Calu3 (cell line): ENCODE measurements around the gene DGCR2. TPM values are rescaled to one million over a fixed set of nuclear protein-coding genes. Genes with fewer than 3 reads are reported as not detected.

Experiments
- BruUV-seq: library from RNA; stranded (reverse); fragments of 400-500 nt; replicated peaks from 2 replicates; lab custom pipeline; 2021; lab: Mats Ljungman, UMichigan
- CTCF ChIA-PET: fragments of 300-600 bp; sonication (Branson Sonifier 250); formaldehyde crosslinking; loops from one replicate; lab custom pipeline; 2022; ENCODE audit warnings: antibody characterized with exemption; lab: Charles Lee
- DNase-seq: peaks from one replicate; pipeline ENCODE4 v3.0.0; 2022
- H3K27ac Mint-ChIP-seq: one replicate; pipeline ENCODE4 v1.8.0; 2022; ENCODE audit warnings: mixed read lengths; ENCODE audit not compliant: unreplicated experiment
- H3K27me3 Mint-ChIP-seq: one replicate; pipeline ENCODE4 v1.8.0; 2022; ENCODE audit warnings: mixed read lengths; ENCODE audit not compliant: unreplicated experiment
- H3K36me3 Mint-ChIP-seq: one replicate; pipeline ENCODE4 v1.8.0; 2022; ENCODE audit warnings: mild to moderate bottlenecking, moderate library complexity, mixed read lengths; ENCODE audit not compliant: insufficient read depth, unreplicated experiment
- H3K4me1 Mint-ChIP-seq: one replicate; pipeline ENCODE4 v1.8.0; 2022; ENCODE audit warnings: mild to moderate bottlenecking, low read depth, mixed read lengths; ENCODE audit not compliant: unreplicated experiment
- H3K4me3 Mint-ChIP-seq: one replicate; pipeline ENCODE4 v1.8.0; 2022; ENCODE audit warnings: mild to moderate bottlenecking, low read depth, moderate library complexity, mixed read lengths; ENCODE audit not compliant: unreplicated experiment
- H3K9me3 Mint-ChIP-seq: one replicate; pipeline ENCODE4 v1.8.0; 2022; ENCODE audit warnings: low read depth, mixed read lengths; ENCODE audit not compliant: unreplicated experiment
- CTCF ChIP-seq: fragments of 200-600 bp; IDR thresholded peaks from one replicate; pipeline ENCODE4 v1.8.0; 2022; ENCODE audit warnings: antibody characterized with exemption; ENCODE audit not compliant: unreplicated experiment
- intact Hi-C: fragments of 100-400 bp; cut with micrococcal nuclease; formaldehyde crosslinking; loops from one replicate; pipeline ENCODE4 v1.10.0; 2022; ENCODE audit not compliant: unreplicated experiment
- total RNA-seq: library from RNA; stranded (reverse); gene quantifications from 2 replicates; pipeline ENCODE4 v1.2.3, GENCODE V29; 2022

Gene DGCR2
- total RNA-seq, 1 experiment from 2014 or later, result 76.4 TPM

DNA sequence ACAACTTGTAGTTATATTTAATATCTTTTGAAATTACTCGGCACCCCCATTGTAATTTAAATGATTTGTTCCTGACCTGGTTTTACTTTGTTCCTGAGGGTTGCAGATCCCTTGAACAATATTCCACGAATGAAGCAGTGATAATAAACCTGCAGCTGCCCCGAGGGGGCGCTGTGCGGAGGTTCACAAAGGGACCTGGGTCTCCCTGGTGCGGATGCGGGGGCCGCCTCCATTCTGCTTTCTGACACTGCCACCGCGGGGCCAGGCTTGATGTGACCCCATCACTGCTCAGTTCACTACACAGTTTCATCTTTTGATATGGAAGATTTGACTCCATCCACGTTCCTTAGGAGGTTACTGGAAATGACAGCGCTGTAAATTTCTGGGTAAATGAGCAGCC lies 123.2 kb downstream of the DGCR2 start:
- CTCF ChIA-PET, result interaction anchor here (0.7 kb wide), 1 partner anchor 24 kb away, joined by 4 read pairs; no protein-coding TSS in a partner anchor
- Mint-ChIP-seq H3K27ac (no peak overlapping the region), H3K36me3 (no peaks in the 10 kb centered on the region), H3K9me3 (no peaks in the 10 kb centered on the region), H3K4me1 (peaks cover 9% of the 10 kb centered on the region), H3K27me3 (peaks cover 13% of the 10 kb centered on the region), H3K4me3 (no peak overlapping the region)
- BruUV-seq, result no TSS peak
- no peak for TF ChIP-seq CTCF
- intact Hi-C loops, result no loop called here
- no peak for DNase-seq

DNA sequence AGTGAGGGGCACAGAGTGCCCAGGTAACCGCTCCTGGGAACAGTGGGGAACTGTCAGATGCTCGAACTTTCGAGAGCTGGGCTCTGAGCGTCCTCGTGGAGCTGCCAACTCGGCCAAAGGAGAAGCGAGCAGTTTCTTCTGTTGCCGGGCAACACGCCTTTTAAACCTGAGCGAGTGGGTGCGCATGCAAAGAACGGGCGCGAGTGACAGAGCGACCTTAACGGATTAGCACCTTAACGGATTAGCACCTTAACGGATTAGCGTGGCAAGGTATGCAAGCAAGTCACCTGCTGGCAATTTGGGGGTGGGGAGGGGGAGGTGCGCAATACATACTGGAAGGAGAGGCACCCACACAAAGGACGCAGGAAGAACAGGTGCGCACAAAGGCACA lies 124.3 kb downstream of the DGCR2 start:
- H3K4me3 Mint-ChIP-seq, result no peak overlapping the region
- no TSS peak for BruUV-seq
- CTCF ChIA-PET, result no interaction called here
- no peak overlapping the region for H3K27ac Mint-ChIP-seq
- TF ChIP-seq CTCF, result no peak
- H3K27me3 Mint-ChIP-seq, result peaks cover 19% of the 10 kb centered on the region
- intact Hi-C loops, result no loop called here
- H3K9me3 Mint-ChIP-seq, result no peaks in the 10 kb centered on the region
- H3K4me1 Mint-ChIP-seq, result peaks cover 9% of the 10 kb centered on the region
- no peak for DNase-seq
- no peaks in the 10 kb centered on the region for H3K36me3 Mint-ChIP-seq

GRCh38 chr22:18997306-18997924 lies 124.8 kb downstream of the DGCR2 start:
- intact Hi-C loops, result no loop called here
- Mint-ChIP-seq H3K9me3 (no peaks in the 10 kb centered on the region), H3K27ac (no peak overlapping the region), H3K4me3 (no peak overlapping the region), H3K27me3 (peaks cover 24% of the 10 kb centered on the region), H3K36me3 (no peaks in the 10 kb centered on the region), H3K4me1 (peaks cover 9% of the 10 kb centered on the region)
- no peak for TF ChIP-seq CTCF
- no TSS peak for BruUV-seq
- CTCF ChIA-PET, result no interaction called here
- no peak for DNase-seq

DNA sequence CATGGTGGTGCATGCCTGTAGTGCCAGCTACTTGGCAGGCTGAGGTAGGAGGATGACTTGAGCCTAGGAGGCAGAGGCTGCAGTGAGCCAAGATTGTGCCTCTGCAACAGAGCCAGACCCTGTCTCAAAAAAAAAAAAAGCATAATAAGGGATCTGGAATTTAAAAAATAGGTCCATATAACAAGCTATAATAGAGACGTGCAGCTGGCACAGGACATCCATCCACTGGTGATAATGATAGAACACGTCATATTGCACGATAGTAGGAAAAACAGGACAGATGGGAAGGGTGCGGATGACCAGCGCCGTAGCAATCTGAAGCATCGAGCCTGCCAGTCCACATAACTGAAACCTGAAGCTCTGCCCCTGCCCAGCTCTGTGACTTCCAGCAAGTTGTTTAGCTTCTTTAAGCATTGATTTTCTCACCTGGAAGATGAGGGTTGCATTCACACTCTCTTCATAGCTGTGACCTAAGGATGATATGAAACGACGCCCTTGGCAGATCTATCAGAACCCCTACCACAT lies 125.8 kb downstream of the DGCR2 start:
- peaks cover 24% of the 10 kb centered on the region for H3K27me3 Mint-ChIP-seq
- DNase-seq, result no peak
- no peak overlapping the region for H3K4me3 Mint-ChIP-seq
- BruUV-seq, result no TSS peak
- no peaks in the 10 kb centered on the region for H3K36me3 Mint-ChIP-seq
- no peaks in the 10 kb centered on the region for H3K9me3 Mint-ChIP-seq
- no peak for TF ChIP-seq CTCF
- no peak overlapping the region for H3K27ac Mint-ChIP-seq
- intact Hi-C loops, result no loop called here
- CTCF ChIA-PET, result interaction anchor here (0.5 kb wide), 1 partner anchor 26 kb away, joined by 5 read pairs; no protein-coding TSS in a partner anchor
- H3K4me1 Mint-ChIP-seq, result peaks cover 9% of the 10 kb centered on the region
